Measurements from ENCODE around the gene CCDC85A. TPM values are rescaled to one million over a fixed set of nuclear protein-coding genes. Genes with fewer than 3 reads are reported as not detected.

CCDC85A gene
- total and polyA plus RNA-seq, 2 of the 8 experiments (the other 6 are each of a cell fraction or from before 2014, with no cell fraction given), result 0.20 TPM; not detected in 1

- no peak overlapping the region for H4K8ac ChIP-seq (ENCODE audit: extremely low read depth, insufficient read depth, low read length)
- ChIA-PET POLR2A (ENCODE audit: partially characterized antibody) (interaction anchor here (0.6 kb wide), 1 partner anchor 109 kb away, joined by 3 read pairs; no protein-coding TSS in a partner anchor), CTCF (ENCODE audit: partially characterized antibody) (interaction anchor here (1.5 kb wide), 1 partner anchor 22 kb away, joined by 3 read pairs; no protein-coding TSS in a partner anchor)
- no peaks in the 10 kb centered on the region for H3K36me3 ChIP-seq (ENCODE audit: control insufficient read depth in 2 of 4, insufficient read depth in 4 of 4, low read length in 3 of 4)
- H2AFZ ChIP-seq (ENCODE audit: low read length), result no peak overlapping the region
- H3K27ac ChIP-seq (ENCODE audit: low read depth, low read length), result no peak overlapping the region
- H3K18ac ChIP-seq (ENCODE audit: extremely low read depth, low read length), result no peak overlapping the region
- H3K23me2 ChIP-seq (ENCODE audit: low read depth, low read length), result no peaks in the 10 kb centered on the region
- no peaks in the 10 kb centered on the region for H3K79me2 ChIP-seq (ENCODE audit: control insufficient read depth in 1 of 2, insufficient read depth in 2 of 2, low read length in 2 of 2)
- no peak overlapping the region for H3K9ac ChIP-seq (replicated peaks in 1 of 4; ENCODE audit: extremely low read depth in 1 of 4, low read depth in 3 of 4, low read length in 3 of 4)
- FAIRE-seq (no peak), DNase-seq (ENCODE audit: low read depth in 1 of 2, low spot score in 2 of 2) (no peak)
- H3K27me3 ChIP-seq (replicated peaks in 1 of 4; ENCODE audit: control insufficient read depth in 3 of 4, extremely low read depth in 1 of 4, insufficient read depth in 3 of 4, low read length in 3 of 4), result no peaks in the 10 kb centered on the region
- WGBS, 2 experiments (ENCODE audit: extremely low coverage in 1 of 2, insufficient coverage in 1 of 2, insufficient read length in 1 of 2, insufficient replicate concordance in 2 of 2, low coverage in 1 of 2, low lambda C conversion rate in 2 of 2, missing lambda C conversion rate in 1 of 2), result 89% methylated on average over 2 of the region's 2 CpGs; no CpG with 5 or more reads in 1 of the 2 experiments
- no peak overlapping the region for H3K4me2 ChIP-seq (ENCODE audit: insufficient read depth in 1 of 2, low read depth in 2 of 2, low read length in 2 of 2)
- H3K4me1 ChIP-seq (replicated peaks in 1 of 4; ENCODE audit: control insufficient read depth in 3 of 4, insufficient read depth in 4 of 4, low read length in 3 of 4), result no peaks in the 10 kb centered on the region
- H2AK5ac ChIP-seq (ENCODE audit: low read depth, low read length), result no peak overlapping the region
- no peak overlapping the region for H2BK5ac ChIP-seq (ENCODE audit: low read depth, low read length)
- H3K9me3 ChIP-seq (ENCODE audit: insufficient read depth in 2 of 2, low read depth in 1 of 2, low read length in 1 of 2), result no peaks in the 10 kb centered on the region
- no peak overlapping the region for H2BK12ac ChIP-seq (ENCODE audit: low read depth, low read length)
- H4K91ac ChIP-seq (replicated peaks; ENCODE audit: insufficient read length, low read length), result no peak overlapping the region
- no peak overlapping the region for H3K4me3 ChIP-seq (ENCODE audit: extremely low read depth in 1 of 4, insufficient read depth in 2 of 4, low read depth in 3 of 4, low read length in 4 of 4)
- H3K23ac ChIP-seq (ENCODE audit: insufficient read length), result no peak overlapping the region
- no peak overlapping the region for H4K5ac ChIP-seq (ENCODE audit: insufficient read length, low read depth, low read length)
- H4K20me1 ChIP-seq (replicated peaks in 1 of 2; ENCODE audit: control insufficient read depth in 1 of 2, insufficient read depth in 2 of 2, low read length in 2 of 2), result no peaks in the 10 kb centered on the region
- no peak overlapping the region for H3K14ac ChIP-seq (ENCODE audit: insufficient read length)
- H3K56ac ChIP-seq (replicated peaks; ENCODE audit: insufficient read length, low read depth, low read length), result no peak overlapping the region
- H3K4ac ChIP-seq (replicated peaks; ENCODE audit: insufficient read length, low read depth, low read length), result no peak overlapping the region
- no peak for TF ChIP-seq POLR2A (IDR thresholded peaks at IDR 0.05; ENCODE audit: control extremely low read depth in 1 of 2, low read depth in 2 of 2, low read length in 2 of 2)
- TF ChIP-seq ZNF274 (IDR thresholded peaks at IDR 0.05; ENCODE audit: borderline replicate concordance, extremely low read depth, low read length), result no peak
- TF ChIP-seq GABPA (IDR thresholded peaks at IDR 0.05; ENCODE audit: borderline replicate concordance, insufficient read depth, low read length), result no peak
- no peak overlapping the region for H2BK120ac ChIP-seq (replicated peaks; ENCODE audit: low read depth, low read length)
- no peak overlapping the region for H2BK20ac ChIP-seq (ENCODE audit: low read length)
- no peaks in the 10 kb centered on the region for H3K79me1 ChIP-seq (ENCODE audit: low read depth, low read length)
- no peak overlapping the region for H2BK15ac ChIP-seq (ENCODE audit: low read length)
Observed at GRCh38 chr2:56361844-56362243, 178.1 kb downstream of the CCDC85A start.

All from H1 (cell line).